ENCODE measurements around the gene RC3H2. TPM values are rescaled to one million over a fixed set of nuclear protein-coding genes. Genes with fewer than 3 reads are reported as not detected.
"Not testable (repeated sequence)": the region's sequence is repeated elsewhere in the genome, so short reads cannot be mapped to it uniquely, and the experiment has no call there.

Gene RC3H2
- total RNA-seq, 1 donor from 2014 or later: 33.8 TPM

GRCh38 chr9:122852085-122852786, 52.9 kb downstream of the RC3H2 start:
- intact Hi-C loops (cut with DNase I); DNase-seq; ATAC-seq (ENCODE audit: poor library complexity): not testable (repeated sequence)

DNA sequence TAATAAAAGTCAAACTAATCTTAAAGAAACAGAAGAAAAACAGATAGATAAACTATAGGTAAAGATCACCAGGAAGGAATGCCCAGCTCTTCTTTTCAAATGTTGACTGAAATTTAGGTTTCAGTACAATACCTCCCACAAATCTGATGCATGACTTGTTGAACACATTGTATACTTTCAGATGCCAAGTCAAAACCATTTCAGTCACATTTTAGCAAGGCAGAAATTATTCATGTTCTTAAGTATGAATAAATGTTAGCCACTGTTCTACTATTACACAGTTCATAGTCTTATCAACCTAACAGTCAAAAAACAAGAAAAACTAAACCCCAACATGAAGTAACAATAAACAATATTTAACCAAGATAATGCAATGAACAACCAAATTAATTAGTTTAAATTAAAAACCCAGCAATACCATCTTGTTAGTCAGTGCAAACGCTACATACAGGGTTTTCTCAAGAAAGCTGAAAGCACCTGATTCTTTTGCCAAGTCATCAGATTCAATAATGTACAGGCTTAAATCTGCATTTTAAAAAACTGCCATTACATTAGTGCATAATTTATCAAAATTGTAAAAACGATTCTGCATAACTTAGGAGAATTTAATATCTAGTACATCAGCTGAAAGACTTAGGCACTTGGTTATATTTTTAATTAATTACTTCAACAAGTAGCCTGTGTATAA, 56.8 kb downstream of the RC3H2 start:
- ATAC-seq (ENCODE audit: poor library complexity): no peak
- no peak for DNase-seq
- intact Hi-C loops (cut with DNase I): no loop called here

DNA sequence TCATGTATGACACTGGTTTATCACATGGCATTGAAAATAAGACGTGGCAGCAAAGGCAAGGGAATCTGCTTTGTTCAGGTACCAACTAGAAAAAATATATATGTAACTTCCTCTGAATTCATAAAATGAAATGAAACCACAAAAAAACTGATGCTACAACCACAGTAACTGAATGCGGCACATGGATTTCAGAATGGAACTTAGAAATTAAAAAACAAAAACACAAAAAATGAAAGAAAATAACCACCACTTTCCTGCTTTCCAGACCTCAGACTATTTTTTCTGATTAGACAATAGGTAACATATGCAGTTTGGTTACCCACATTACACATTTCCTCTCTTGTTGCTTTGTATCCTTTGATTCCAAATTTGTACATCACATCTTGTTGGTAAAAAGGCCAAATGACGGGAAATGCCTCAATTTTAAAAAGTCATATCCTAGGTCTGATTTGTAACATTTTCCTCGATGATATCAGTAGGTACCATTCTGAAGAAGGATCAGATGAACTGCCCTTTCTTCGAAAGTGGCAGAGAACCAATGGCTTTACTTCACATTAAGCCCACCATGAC, 58.7 kb downstream of the RC3H2 start:
- no peak for ATAC-seq (ENCODE audit: poor library complexity)
- intact Hi-C loops (cut with DNase I): no loop called here
- DNase-seq: no peak

- DNase-seq (no peak), ATAC-seq (ENCODE audit: poor library complexity) (no peak)
- intact Hi-C loops (cut with DNase I): no loop called here
These were observed 60.0 kb downstream of the RC3H2 start for GRCh38 chr9:122845116-122845515.

- DNase-seq (no peak), ATAC-seq (ENCODE audit: poor library complexity) (no peak)
- intact Hi-C loops (cut with DNase I): no loop called here
These were observed 61.0 kb downstream of the RC3H2 start for GRCh38 chr9:122844137-122844536.

DNA sequence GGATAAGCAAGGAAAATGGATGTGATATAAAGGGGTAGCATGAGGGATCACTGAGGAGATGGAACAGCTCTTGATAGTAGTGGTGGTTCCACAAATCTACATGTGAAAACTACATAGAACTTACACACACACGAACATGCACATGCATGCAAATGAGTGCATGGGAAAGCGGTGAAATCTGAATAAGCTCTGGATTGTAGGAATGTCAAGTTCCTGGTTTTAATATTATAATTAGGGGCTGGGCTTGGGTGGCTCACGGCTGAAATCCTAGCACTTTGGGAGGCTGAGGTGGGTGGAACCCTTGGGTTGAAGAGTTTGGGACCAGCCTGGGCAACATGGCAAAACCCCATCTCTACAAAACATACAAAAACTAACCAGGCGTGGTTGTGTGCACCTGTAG, 63.7 kb downstream of the RC3H2 start:
- no peak for DNase-seq
- no peak for ATAC-seq (ENCODE audit: poor library complexity)
- intact Hi-C loops (cut with DNase I): no loop called here

DNA sequence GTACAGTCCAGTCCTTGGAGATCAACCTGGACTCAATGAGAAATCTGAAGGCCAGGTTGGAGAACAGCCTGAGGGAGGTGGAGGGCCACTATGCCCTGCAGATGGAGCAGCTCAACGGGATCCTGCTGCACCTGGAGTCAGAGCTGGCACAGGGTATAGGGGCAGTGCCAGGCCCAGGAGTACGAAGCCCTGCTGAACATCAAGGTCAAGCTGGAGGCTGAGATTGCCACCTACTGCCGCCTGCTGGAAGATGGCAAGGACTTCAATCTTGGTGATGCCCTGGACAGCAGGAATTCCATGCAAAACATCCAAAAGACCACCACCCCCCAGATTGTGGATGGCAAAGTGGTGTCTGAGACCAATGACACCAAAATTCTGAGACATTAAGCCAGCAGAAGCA, 66.7 kb downstream of the RC3H2 start:
- intact Hi-C loops (cut with DNase I); ATAC-seq (ENCODE audit: poor library complexity); DNase-seq: not testable (repeated sequence)

DNA sequence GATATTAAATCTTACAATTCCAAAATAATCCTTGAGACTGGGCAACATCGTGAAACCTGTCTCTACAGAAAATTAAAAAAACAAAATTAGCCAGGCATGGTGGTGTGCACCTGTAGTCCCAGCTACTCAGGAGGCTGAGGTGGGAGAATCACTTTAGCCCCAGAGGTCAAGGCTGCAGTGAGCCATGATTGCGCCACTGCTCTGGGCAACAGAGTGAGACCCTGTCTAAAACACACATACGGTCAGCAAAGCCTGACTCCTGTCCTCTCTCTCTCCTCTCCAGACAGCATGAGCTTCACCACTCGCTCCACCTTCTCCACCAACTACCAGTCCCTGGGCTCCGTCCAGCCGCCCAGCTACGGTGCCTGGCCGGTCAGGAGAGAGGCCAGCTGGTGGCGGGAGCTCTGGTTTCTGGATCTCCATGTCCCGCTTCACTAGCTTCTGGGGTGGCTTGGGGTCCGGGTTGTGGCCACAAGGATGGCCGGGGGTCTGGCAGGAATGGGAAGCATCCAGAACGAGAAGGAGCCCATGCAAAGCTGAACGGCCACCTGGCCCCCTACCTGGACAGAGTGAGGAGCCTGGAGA, 67.8 kb downstream of the RC3H2 start:
- intact Hi-C loops (cut with DNase I): no loop called here
- ATAC-seq (ENCODE audit: poor library complexity) (no peak), DNase-seq (no peak)

GRCh38 chr9:122835313-122835731, 69.8 kb downstream of the RC3H2 start:
- intact Hi-C loops (cut with DNase I): no loop called here
- no peak for ATAC-seq (ENCODE audit: poor library complexity)

GRCh38 chr9:122832194-122832593, 73.0 kb downstream of the RC3H2 start:
- intact Hi-C loops (cut with DNase I): no loop called here
- ATAC-seq (ENCODE audit: poor library complexity) (no peak), DNase-seq (no peak)

More at GRCh38 chr9:122835313-122835731, 69.8 kb downstream of the RC3H2 start:
- DNase-seq: no peak

DNA sequence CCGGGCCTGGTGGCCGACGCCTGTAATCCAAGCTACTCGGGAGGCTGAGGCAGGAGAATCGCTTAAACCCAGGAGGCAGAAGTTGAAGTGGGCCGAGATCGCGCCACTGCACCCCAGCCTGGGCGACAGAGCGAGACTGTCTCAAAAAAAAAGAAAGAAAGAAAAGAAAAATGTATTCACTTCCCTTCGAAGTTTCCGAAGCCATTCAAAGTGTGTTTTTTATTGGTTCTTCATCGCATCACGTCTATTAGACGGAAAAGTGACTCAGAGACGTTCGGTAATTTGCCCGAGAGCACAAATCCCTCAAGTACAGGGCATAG, 76.2 kb downstream of the RC3H2 start:
- DNase-seq; intact Hi-C loops (cut with DNase I); ATAC-seq (ENCODE audit: poor library complexity): not testable (repeated sequence)

DNA sequence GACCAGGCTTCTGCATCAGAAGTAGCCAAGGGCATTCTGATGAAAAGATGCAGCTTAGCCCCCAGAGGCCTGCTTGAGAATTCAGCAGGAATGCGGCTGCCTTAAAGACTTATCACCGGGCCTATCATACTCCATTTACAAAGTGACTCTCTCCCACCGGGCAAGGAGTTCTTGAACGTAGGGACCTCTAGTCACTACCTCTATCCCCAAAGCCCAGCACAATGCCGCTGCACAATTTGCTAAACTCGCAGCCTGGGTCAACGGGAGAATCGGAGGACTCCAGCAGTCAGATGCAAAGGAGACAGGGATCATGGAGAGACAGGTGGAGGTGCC, 77.4 kb downstream of the RC3H2 start:
- no peak for DNase-seq
- intact Hi-C loops (cut with DNase I): no loop called here
- peak; percentile 14 for ATAC-seq (ENCODE audit: poor library complexity)

GRCh38 chr9:122822938-122823337, 82.2 kb downstream of the RC3H2 start:
- ATAC-seq (ENCODE audit: poor library complexity) (no peak), DNase-seq (no peak)
- intact Hi-C loops (cut with DNase I): no loop called here

GRCh38 chr9:122822056-122822455, 83.1 kb downstream of the RC3H2 start:
- no peak for DNase-seq
- ATAC-seq (ENCODE audit: poor library complexity): no peak
- intact Hi-C loops (cut with DNase I): no loop called here

DNA sequence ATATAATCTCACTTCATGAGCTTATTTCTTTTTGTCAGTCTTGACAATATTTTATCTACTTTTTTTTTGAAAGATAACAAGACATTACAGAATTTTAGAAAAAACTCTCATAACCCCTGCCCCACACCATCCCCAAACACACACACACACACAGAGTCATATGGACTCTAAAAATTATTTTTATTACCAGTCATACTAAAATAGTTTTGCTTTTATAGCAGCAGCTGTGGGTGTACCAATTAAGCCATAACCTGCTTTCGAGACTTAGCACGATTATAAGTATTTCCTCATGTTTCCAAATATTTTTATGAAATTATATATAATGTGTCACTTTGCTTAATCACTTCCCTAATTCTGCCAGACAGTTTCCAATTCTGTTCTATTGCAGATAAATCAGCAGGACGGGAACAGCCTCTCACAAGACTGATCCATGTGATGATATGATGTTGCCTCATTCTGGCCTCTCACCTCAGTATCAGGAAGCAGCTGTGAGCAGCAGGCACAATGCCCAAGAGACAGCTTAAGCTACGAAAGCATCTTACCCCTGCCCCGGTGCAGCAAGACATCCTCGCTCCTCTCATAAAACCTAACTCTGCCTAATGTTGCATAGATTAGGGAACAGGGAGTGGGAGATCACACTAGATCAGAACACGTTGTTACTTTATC, 83.7 kb downstream of the RC3H2 start:
- ATAC-seq (ENCODE audit: poor library complexity): peak; percentile 67
- intact Hi-C loops (cut with DNase I): no loop called here
- no peak for DNase-seq

DNA sequence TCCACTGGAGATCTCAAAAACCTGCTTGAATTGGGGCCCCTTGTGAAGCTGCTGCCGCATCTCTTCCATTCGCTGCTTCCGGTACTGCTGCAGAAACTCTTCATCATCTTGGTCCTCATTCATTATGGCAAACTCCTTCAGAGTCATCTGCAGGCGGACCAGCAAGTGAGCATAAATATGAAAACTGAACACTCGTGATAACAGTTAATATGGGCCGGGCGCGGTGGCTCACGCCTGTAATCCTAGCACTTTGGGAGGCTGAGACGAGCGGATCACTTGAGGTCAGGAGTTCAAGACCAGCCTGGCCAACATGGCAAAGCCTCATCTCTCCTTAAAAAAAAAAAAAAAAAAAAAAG, 84.7 kb downstream of the RC3H2 start:
- intact Hi-C loops (cut with DNase I): no loop called here
- DNase-seq: no peak
- no peak for ATAC-seq (ENCODE audit: poor library complexity)

GRCh38 chr9:122819791-122820489, 85.2 kb downstream of the RC3H2 start:
- no peak for ATAC-seq (ENCODE audit: poor library complexity)
- intact Hi-C loops (cut with DNase I): loop anchor here (10.0 kb wide), 2 partner anchors 445 to 695 kb away; partner anchors contain the start of gene PTGS1
- DNase-seq: no peak

DNA sequence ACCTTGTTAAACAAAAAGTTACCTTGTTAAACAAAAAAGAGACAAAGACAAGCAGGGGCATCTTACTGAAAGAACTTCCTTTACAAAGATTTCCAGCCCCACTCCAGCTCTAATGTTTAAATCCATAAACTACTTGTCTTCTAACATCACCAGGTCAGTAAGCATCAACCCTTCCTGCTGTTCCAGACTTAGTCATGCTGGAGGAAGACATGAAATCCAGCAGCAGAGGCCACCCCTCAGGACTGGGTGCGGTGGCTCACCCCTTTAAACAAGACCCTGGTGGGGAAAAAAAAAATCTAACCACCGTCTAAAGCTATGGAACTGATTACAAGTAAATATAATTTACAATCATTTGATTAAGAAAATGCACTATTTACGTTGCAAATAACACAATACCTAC, 85.8 kb downstream of the RC3H2 start:
- ATAC-seq (ENCODE audit: poor library complexity): no peak
- intact Hi-C loops (cut with DNase I): loop anchor here (10.0 kb wide), 2 partner anchors 445 to 695 kb away; partner anchors contain the start of gene PTGS1
- no peak for DNase-seq
